IgD-negative memory B cell (primary cell): ENCODE measurements around the gene HCST. TPM values are rescaled to one million over a fixed set of nuclear protein-coding genes. Genes with fewer than 3 reads are reported as not detected.

ENCODE experiments used
- H3K27ac Mint-ChIP-seq, 3 donors: one replicate each; pipeline ENCODE4 v1.8.0; 2020 to 2022; ENCODE audit warnings: mild to moderate bottlenecking in 3 of 3, mixed read lengths in 3 of 3, moderate library complexity in 1 of 3
- H3K27me3 Mint-ChIP-seq: one replicate; pipeline ENCODE4 v1.8.0; 2021; ENCODE audit warnings: mixed read lengths
- H3K36me3 Mint-ChIP-seq: one replicate; pipeline ENCODE4 v1.8.0; 2020; ENCODE audit warnings: mild to moderate bottlenecking, mixed read lengths
- H3K4me1 Mint-ChIP-seq, 3 donors: one replicate each; pipeline ENCODE4 v1.8.0; 2020 to 2022; ENCODE audit warnings: mixed read lengths in 3 of 3, mild to moderate bottlenecking in 1 of 3
- H3K4me3 Mint-ChIP-seq, 4 donors: one replicate each; pipeline ENCODE4 v1.8.0; 2020 to 2022; ENCODE audit warnings: mild to moderate bottlenecking in 4 of 4, mixed read lengths in 4 of 4, moderate library complexity in 3 of 4
- H3K9me3 Mint-ChIP-seq, 3 donors: one replicate each; pipeline ENCODE4 v1.8.0; 2020 to 2021; ENCODE audit warnings: mixed read lengths in 3 of 3, mild to moderate bottlenecking in 1 of 3
- polyA plus RNA-seq: library from polyadenylated mRNA; unstranded; fragments of 300-500 nt; fragmentation: Illumina TruSeq; gene quantifications from one replicate; pipeline ENCODE4 v1.2.3, GENCODE V29; 2021

HCST gene
- polyA plus RNA-seq: 118 TPM

- H3K9me3 Mint-ChIP-seq: no peaks in the 10 kb centered on the region
- peaks cover 35 to 47% (median 37%) of the 10 kb centered on the region in 3 donors for H3K4me1 Mint-ChIP-seq
- peak within 1 kb of the TSS; percentile 88 to 99 (median 94) for H3K4me3 Mint-ChIP-seq
- peaks cover 2% of the 10 kb centered on the region for H3K36me3 Mint-ChIP-seq
- no peaks in the 10 kb centered on the region for H3K27me3 Mint-ChIP-seq
- H3K27ac Mint-ChIP-seq: peak within 1 kb of the TSS; percentile 96 to 99 (median 99)
Measured at GRCh38 chr19:35901854-35902661, at the start of gene HCST. HCST (plus strand) TSS chr19:35902529; CDS start chr19:35902594, 65 bp downstream.

GRCh38 chr19:35853038-35853756 is 49.1 kb upstream of the HCST start:
- peaks cover 3 to 9% (median 4%) of the 10 kb centered on the region in 3 donors for H3K4me1 Mint-ChIP-seq
- peaks cover 39% of the 10 kb centered on the region for H3K27me3 Mint-ChIP-seq
- peaks cover 0 to 3% (median 0%) of the 10 kb centered on the region in 3 donors for H3K9me3 Mint-ChIP-seq
- no peak overlapping the region for H3K27ac Mint-ChIP-seq
- no peak overlapping the region for H3K4me3 Mint-ChIP-seq
- H3K36me3 Mint-ChIP-seq: no peaks in the 10 kb centered on the region

- Mint-ChIP-seq H3K4me1 (peaks cover 3 to 9% (median 4%) of the 10 kb centered on the region in 3 donors), H3K27ac (peak within 1 kb of the TSS in 1 of 3 donors; percentile 87), H3K36me3 (peaks cover 2% of the 10 kb centered on the region), H3K27me3 (peaks cover 57% of the 10 kb centered on the region), H3K9me3 (peaks cover 0 to 3% (median 0%) of the 10 kb centered on the region in 3 donors), H3K4me3 (peak within 1 kb of the TSS; percentile 73 to 90 (median 80))
Measured at GRCh38 chr19:35856546-35857149, 45.7 kb upstream of the HCST start, which contains the start of gene KIRREL2. KIRREL2 (plus strand) TSS chr19:35856911; CDS start chr19:35857120, 209 bp downstream.

- H3K27me3 Mint-ChIP-seq: peaks cover 65% of the 10 kb centered on the region
- H3K9me3 Mint-ChIP-seq: peaks cover 0 to 2% (median 0%) of the 10 kb centered on the region in 3 donors
- peaks cover 2% of the 10 kb centered on the region for H3K36me3 Mint-ChIP-seq
- H3K27ac Mint-ChIP-seq: no peak overlapping the region
- H3K4me3 Mint-ChIP-seq: peak overlapping the region in 1 of 4 donors; percentile 28
- H3K4me1 Mint-ChIP-seq: peaks cover 0 to 9% (median 4%) of the 10 kb centered on the region in 3 donors
Measured at GRCh38 chr19:35858311-35858710, 44.0 kb upstream of the HCST start.

GRCh38 chr19:35859414-35859813 is 42.9 kb upstream of the HCST start:
- peaks cover 2% of the 10 kb centered on the region for H3K36me3 Mint-ChIP-seq
- H3K27me3 Mint-ChIP-seq: peaks cover 63% of the 10 kb centered on the region
- no peak overlapping the region for H3K27ac Mint-ChIP-seq
- peaks cover 0 to 9% (median 4%) of the 10 kb centered on the region in 3 donors for H3K4me1 Mint-ChIP-seq
- no peaks in the 10 kb centered on the region for H3K9me3 Mint-ChIP-seq
- no peak overlapping the region for H3K4me3 Mint-ChIP-seq

GRCh38 chr19:35860436-35860817 is 41.9 kb upstream of the HCST start:
- no peak overlapping the region for H3K27ac Mint-ChIP-seq
- peaks cover 2% of the 10 kb centered on the region for H3K36me3 Mint-ChIP-seq
- H3K4me3 Mint-ChIP-seq: peak overlapping the region in 1 of 4 donors; percentile 80
- H3K27me3 Mint-ChIP-seq: peaks cover 56% of the 10 kb centered on the region
- peaks cover 0 to 1% (median 0%) of the 10 kb centered on the region in 3 donors for H3K9me3 Mint-ChIP-seq
- H3K4me1 Mint-ChIP-seq: peaks cover 0 to 7% (median 4%) of the 10 kb centered on the region in 3 donors

GRCh38 chr19:35860818-35861639 is 41.3 kb upstream of the HCST start:
- Mint-ChIP-seq H3K9me3 (peaks cover 0 to 2% (median 0%) of the 10 kb centered on the region in 3 donors), H3K27me3 (peaks cover 57% of the 10 kb centered on the region), H3K4me3 (no peak overlapping the region), H3K4me1 (peaks cover 0 to 7% (median 4%) of the 10 kb centered on the region in 3 donors), H3K36me3 (peaks cover 2% of the 10 kb centered on the region), H3K27ac (peak overlapping the region in 1 of 3 donors; percentile 83)

- H3K36me3 Mint-ChIP-seq: peaks cover 2% of the 10 kb centered on the region
- peaks cover 61% of the 10 kb centered on the region for H3K27me3 Mint-ChIP-seq
- H3K4me3 Mint-ChIP-seq: no peak overlapping the region
- peaks cover 0 to 7% (median 4%) of the 10 kb centered on the region in 3 donors for H3K4me1 Mint-ChIP-seq
- H3K9me3 Mint-ChIP-seq: peaks cover 0 to 2% (median 0%) of the 10 kb centered on the region in 3 donors
- H3K27ac Mint-ChIP-seq: no peak overlapping the region
Measured at GRCh38 chr19:35861640-35862160, 40.6 kb upstream of the HCST start.

- Mint-ChIP-seq H3K4me3 (no peak overlapping the region), H3K36me3 (peaks cover 2% of the 10 kb centered on the region), H3K27me3 (peaks cover 55% of the 10 kb centered on the region), H3K27ac (no peak overlapping the region), H3K4me1 (peaks cover 0 to 2% (median 2%) of the 10 kb centered on the region in 3 donors), H3K9me3 (peaks cover 0 to 3% (median 0%) of the 10 kb centered on the region in 3 donors)
Measured at GRCh38 chr19:35862528-35862927, 39.8 kb upstream of the HCST start.

GRCh38 chr19:35863018-35863417 is 39.3 kb upstream of the HCST start:
- Mint-ChIP-seq H3K4me3 (no peak overlapping the region), H3K27ac (no peak overlapping the region), H3K36me3 (peaks cover 2% of the 10 kb centered on the region), H3K27me3 (peaks cover 55% of the 10 kb centered on the region), H3K9me3 (peaks cover 0 to 4% (median 0%) of the 10 kb centered on the region in 3 donors), H3K4me1 (no peaks in the 10 kb centered on the region)

GRCh38 chr19:35868172-35868822 is 34.0 kb upstream of the HCST start, which contains the start of gene APLP1:
APLP1 (plus strand) TSS chr19:35868574; CDS start chr19:35868637, 63 bp downstream.
- H3K9me3 Mint-ChIP-seq: peaks cover 0 to 7% (median 0%) of the 10 kb centered on the region in 3 donors
- peak within 1 kb of the TSS in 3 of 4 donors; percentile 48 to 88 (median 83) for H3K4me3 Mint-ChIP-seq
- H3K36me3 Mint-ChIP-seq: peaks cover 3% of the 10 kb centered on the region
- H3K4me1 Mint-ChIP-seq: peaks cover 6 to 11% (median 9%) of the 10 kb centered on the region in 3 donors
- H3K27ac Mint-ChIP-seq: peak within 1 kb of the TSS in 1 of 3 donors; percentile 47
- H3K27me3 Mint-ChIP-seq: peaks cover 42% of the 10 kb centered on the region

GRCh38 chr19:35868823-35869326 is 33.5 kb upstream of the HCST start:
- H3K36me3 Mint-ChIP-seq: peaks cover 3% of the 10 kb centered on the region
- peak overlapping the region in 3 of 4 donors; percentile 48 to 88 (median 82) for H3K4me3 Mint-ChIP-seq
- H3K27ac Mint-ChIP-seq: no peak overlapping the region
- H3K9me3 Mint-ChIP-seq: peaks cover 0 to 7% (median 0%) of the 10 kb centered on the region in 3 donors
- peaks cover 40% of the 10 kb centered on the region for H3K27me3 Mint-ChIP-seq
- H3K4me1 Mint-ChIP-seq: peaks cover 6 to 11% (median 9%) of the 10 kb centered on the region in 3 donors
